Gastrocnemius medialis (tissue), 4 donors: ENCODE results near the gene CCN6.

ENCODE experiments used
- CTCF ChIP-seq, 5 experiments: fragments of 450-650 bp in 3 of 5; fragments of 200-600 bp in 2 of 5; sonication (generic) in 2 of 5; IDR thresholded peaks in 4 of 5; conservative IDR thresholded peaks in 1 of 5; 1 replicate in 4 of 5; 2 replicates in 1 of 5; pipeline ENCODE4 v1.5.1; 2016 to 2019; ENCODE audit warnings: antibody characterized with exemption in 5 of 5, mild to moderate bottlenecking in 3 of 5, moderate library complexity in 3 of 5
- POLR2A ChIP-seq, 2 donors: fragments of 450-650 bp; IDR thresholded peaks; one replicate each; pipeline ENCODE4 v1.6.1; 2017; ENCODE audit warnings: antibody characterized with exemption in 2 of 2, mild to moderate bottlenecking in 2 of 2, moderate library complexity in 2 of 2

- TF ChIP-seq CTCF (IDR thresholded peaks at IDR 0.05 in 4 of 5, conservative IDR thresholded peaks at IDR 0.05 in 1 of 5), result no peak
- TF ChIP-seq POLR2A (IDR thresholded peaks at IDR 0.05), result no peak
Observed at GRCh38 chr6:112040956-112041355, 12.9 kb upstream of the CCN6 start.
